Hippocampal formation (tissue), 2 donors: ENCODE results near the gene PPFIBP2.
"Not testable (repeated sequence)": the region's sequence is repeated elsewhere in the genome, so short reads cannot be mapped to it uniquely, and the experiment has no call there.

ENCODE experiments used
- DNase-seq, 2 donors: peaks; one replicate each; lab custom pipeline; 2025; lab: John Stamatoyannopoulos, UW

PPFIBP2 gene

DNA sequence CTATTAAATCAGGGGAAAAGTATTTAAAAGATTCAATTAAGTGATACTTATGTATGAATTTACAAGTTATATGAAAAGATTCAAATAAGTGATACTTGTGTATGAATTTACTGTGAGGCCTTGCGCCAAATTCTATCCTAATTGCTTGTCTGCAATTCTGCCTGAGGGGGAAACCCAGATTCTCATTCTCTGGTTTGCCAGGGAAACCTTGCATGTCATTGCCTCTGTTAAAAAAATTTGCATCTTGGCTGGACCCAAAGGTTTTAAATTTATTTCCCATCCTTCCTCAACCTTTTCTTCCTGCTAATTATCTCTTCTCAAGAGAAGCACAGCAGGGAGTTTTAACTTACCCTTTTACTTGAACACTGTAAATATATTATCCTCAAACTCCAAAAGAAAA, 14.7 kb upstream of the PPFIBP2 start:
- DNase-seq, result no peak

DNA sequence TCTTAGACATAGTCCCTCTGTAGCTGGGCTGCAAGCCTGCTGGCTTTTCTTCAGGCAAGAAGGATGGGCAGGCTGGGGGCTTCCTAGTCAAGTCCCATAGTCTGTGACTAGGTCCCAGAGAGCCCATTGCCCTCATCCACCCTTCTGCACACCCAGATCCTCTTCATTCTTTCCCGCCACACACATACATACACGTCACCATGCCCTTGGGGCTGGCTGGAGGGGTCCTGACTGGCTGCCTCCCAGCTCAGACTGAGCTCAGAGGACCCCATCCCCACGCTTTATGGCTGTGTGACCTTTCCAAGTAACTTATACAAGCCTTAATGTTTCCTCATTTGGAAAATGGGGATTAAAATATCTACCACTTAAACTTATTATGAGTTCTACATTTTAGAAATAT, 13.5 kb upstream of the PPFIBP2 start:
- no peak for DNase-seq

DNA sequence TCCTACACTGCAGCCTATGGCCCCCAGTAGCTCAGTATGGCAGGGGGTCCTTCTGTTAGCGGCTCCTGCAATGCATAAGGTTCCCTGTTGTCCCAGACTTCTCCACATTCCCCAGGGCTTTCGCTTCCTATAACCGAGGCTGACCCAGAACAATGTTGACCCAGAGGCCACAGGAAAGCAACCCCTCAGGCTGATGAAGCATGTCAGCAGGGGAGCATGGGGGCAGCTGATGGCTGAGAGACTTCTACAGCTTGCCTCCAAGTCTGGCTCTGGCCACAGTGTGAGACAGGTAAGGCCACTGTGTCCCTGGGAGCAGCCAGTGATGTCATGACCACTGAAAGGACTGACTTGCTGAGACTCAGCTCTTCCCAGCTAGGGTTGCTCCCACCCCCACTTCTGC, 12.5 kb upstream of the PPFIBP2 start:
- no peak for DNase-seq

DNA sequence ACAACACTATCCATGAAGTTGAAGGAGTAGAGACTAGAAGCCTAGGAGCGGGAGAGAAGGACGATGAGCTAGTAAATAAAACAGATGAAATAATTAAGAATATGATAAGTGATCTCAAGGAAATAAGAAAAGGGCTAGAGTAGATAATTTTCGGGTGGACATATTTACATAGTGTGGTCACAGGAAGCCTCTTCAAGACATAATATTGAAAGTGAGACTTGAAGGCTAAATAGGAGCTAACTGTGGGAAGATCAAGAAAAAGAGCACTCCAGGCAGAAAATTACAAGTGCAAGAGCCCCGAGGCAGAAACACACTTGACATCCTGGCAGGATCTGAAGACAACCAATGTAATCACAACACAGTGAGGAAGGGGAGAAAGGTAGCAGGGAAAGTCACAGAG, 11.9 kb upstream of the PPFIBP2 start:
- no peak for DNase-seq

DNA sequence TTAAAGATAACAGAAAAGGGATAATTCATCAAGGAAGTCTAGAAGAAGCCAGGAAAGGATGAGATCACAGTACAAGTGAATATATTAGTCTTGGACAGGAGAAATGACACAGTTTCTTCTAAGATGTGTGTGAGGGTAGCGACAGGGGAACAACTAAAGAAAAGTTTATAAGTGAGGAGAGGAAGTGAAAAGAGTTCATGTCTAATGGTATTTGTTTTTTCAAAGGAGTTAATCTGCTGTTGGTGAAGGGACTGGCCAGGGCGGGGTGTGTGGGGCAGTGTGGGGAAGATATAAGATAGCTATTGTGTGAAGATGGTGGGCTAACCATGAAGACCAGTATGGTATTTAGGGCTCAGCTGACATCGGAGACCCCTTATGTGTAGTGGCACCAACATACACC, 7.6 kb upstream of the PPFIBP2 start:
- no peak for DNase-seq

DNA sequence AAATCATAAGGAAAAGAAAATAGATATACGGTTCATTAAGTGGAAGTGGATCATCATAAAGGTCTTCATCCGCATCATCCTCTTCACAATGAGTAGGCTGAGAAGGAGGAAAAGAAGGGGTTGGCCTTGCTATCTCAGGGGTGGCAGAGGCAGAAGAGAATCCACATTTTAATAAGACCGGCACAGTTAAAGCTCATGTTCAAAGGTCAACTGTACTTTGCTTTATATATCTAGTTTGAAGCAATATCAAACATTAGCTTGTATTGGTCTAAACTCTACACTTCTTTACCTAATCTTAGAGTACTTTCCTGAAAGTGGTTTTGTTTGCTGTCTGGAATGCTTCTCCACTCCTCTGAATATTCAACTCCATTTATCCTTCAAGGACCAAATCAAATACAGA, 5.7 kb upstream of the PPFIBP2 start:
- no peak for DNase-seq

DNA sequence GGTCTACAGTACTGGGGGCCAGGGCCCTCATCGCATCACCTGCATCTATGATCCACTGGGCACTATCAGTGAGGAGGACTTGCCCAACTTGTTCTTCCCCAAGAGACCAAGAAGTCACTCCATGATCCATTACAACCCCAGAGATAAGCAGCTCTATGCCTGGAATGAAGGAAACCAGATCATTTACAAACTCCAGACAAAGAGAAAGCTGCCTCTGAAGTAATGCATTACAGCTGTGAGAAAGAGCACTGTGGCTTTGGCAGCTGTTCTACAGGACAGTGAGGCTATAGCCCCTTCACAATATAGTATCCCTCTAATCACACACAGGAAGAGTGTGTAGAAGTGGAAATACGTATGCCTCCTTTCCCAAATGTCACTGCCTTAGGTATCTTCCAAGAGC, 3.8 kb upstream of the PPFIBP2 start:
- no peak for DNase-seq

DNA sequence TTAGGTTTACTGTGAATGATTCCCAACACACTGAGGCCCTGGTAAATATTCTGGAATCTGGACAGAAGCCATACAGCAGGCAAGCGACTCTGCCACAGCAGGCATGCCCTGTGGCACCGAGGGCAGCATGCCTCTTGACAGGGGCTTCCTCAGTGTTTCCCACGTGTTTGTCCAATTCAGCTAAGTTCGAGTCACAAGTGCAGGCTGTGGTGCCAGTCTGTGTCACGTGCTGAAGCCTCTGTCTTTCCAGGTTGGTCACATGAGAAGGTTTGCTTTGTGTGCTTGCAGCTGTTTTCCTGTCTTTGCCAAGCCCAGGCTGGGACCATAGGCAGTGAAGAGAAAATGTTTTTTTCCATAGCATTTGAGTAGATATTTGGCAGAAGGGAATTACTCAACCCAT, 2.4 kb upstream of the PPFIBP2 start:
- peak; percentile 59 to 76 for DNase-seq

DNA sequence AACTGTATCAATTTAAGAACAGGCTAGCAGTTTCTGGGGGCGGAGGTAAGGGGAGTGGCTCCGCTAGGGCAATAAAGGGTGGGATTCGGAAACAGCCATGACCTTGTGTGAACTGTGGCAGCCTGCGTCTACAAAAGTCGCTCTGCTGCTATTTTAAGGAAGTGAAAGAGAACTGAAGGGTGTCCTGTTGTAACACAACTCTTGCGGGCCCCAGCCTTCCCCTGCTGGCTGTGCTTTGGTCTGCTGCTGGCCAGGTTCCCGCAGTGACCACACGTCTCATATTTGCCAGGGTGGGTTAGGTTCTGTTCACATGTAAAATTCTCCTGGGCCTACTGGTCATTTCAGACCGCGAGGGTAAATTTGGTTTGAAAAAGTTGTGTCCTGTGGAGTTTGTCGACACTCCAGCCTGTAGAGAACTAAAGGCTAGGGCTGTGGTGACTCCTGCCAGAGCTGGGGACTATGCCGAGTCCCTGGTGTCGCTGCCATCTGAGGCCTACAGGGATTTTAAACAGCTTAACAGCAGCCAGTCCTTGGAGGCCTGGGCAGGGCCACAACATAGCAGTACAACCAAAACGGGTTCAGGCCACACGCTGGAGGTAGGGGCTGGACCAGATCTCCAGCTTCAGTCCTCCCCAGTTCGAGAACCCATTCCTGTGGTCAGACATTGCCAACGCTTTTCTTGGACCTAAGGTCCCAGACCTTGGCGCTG, 1.1 kb upstream of the PPFIBP2 start:
- peak; percentile 53 to 63 for DNase-seq

DNA sequence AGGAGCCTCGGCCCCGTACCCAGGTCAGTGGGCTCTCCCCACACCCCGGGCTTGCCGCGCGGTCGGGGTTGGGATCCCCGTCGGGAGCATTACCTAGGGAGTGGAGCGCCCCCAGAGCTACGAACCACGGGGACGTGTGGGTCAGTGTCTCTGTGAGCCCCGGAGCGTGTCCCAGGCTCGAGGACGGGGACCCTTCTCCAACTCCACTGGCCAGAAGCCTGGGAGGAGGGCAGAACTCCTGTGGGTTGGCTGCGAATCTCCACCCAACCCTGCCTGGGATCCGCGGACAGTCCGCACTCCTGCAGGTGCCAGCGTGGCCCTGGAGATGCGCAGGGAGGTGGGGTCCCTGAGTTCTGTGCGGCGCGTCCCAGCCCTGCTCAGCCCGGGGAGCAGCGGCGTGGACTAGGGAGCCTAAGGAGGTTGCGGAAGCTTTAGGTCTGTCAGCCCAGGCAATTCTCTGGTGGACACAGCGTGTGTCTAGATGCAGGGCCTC, 346 bp downstream of the PPFIBP2 start:
- peak in 1 of 2 donors; percentile 62 for DNase-seq

DNA sequence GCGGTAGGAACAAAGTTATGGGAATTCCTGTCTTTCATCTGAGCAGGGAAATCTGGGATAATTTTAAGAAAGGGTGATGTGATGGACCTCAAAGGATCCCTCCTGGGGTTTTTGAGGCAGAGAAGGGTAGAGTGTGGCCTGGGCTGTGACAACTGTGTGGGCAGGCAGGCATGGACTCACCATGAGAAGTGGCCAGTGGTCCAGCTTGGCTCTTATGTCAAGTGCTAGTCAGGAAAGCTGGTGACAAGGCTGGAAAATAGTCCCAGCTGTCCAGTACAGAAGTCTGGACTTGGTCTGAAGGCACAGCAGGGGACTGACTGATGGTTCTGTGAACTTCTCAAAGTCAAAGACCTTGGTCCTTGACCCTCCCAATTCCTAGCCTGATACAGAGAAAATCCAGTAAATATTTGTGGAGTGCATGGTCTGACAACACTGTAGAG, 1.7 kb downstream of the PPFIBP2 start:
- DNase-seq, result no peak

DNA sequence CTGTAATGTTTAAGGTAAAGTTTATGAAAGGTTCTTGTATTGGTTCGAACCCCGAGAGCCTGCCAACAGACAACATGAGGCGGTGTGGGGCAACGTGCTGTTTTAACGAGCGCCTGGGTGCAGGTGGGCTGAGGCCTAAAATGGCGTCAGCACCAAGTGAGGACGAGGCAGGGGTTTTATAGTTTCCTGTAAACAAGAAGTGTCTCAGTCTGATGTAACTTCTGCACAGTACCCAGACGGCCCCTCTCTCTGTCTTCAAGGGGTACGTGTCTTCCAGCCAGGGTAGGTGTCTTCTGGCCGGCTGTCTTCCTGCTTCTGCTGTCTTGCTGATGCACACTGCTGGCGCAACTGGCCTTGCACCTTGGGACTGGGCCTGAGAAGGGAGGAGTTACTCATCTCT, 2.7 kb downstream of the PPFIBP2 start:
- no peak for DNase-seq

DNA sequence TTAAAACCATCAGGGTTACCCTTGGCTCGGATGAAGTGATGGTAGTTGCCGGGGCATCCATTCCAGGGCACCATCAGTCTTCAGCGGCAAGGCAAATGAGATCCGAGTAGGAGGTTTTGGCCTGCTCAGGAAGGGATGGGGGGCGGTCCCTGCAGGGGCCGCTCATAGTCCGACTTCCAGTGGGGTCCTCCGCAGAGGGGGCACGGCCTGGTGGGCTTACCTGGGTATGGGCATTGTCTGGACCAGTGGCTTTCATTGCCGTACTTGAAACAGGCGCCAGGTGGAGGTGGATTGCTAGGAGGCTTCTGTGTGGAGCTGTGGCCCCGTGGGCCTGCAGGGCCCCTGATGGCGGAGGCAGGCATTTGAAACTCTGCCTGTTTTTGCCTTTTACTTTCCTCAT, 3.9 kb downstream of the PPFIBP2 start:
- DNase-seq, result not testable (repeated sequence)

DNA sequence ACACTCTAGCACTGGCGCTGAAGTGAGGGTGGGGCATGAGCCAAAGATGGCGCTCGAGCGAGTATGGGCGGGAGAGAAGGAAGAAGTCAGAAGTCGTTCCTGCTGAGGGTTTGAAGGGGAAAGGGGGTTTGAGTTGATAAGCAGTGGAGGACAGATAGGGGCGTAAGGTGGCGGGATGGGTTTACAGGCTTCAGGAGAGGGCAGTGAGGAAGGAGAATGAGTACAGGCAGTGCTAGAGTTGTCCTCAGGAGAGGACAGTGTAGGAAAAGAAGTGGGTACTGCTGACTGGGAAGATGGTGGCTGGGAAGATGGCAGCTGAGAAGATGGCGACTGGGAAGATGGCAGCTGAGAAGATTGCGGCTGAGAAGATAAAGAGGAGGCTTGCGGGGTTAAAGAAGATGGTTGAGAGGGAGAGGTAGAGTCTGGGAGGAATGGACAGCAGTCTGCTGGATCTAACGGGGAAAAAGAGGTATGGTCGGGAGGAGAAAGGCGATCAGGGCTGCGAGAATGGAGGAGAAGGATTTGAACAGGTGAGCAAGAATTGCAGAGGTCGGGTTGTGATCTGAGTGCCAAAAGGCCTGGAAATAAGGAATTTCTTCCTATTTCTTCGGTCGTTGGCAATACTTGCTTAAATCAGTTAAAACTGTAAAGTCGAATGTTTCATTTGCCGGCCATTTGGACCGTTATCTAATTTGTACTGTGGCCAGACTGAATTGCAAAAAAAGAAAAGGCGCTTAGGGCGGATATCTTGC, 5.2 kb downstream of the PPFIBP2 start:
- no peak for DNase-seq

DNA sequence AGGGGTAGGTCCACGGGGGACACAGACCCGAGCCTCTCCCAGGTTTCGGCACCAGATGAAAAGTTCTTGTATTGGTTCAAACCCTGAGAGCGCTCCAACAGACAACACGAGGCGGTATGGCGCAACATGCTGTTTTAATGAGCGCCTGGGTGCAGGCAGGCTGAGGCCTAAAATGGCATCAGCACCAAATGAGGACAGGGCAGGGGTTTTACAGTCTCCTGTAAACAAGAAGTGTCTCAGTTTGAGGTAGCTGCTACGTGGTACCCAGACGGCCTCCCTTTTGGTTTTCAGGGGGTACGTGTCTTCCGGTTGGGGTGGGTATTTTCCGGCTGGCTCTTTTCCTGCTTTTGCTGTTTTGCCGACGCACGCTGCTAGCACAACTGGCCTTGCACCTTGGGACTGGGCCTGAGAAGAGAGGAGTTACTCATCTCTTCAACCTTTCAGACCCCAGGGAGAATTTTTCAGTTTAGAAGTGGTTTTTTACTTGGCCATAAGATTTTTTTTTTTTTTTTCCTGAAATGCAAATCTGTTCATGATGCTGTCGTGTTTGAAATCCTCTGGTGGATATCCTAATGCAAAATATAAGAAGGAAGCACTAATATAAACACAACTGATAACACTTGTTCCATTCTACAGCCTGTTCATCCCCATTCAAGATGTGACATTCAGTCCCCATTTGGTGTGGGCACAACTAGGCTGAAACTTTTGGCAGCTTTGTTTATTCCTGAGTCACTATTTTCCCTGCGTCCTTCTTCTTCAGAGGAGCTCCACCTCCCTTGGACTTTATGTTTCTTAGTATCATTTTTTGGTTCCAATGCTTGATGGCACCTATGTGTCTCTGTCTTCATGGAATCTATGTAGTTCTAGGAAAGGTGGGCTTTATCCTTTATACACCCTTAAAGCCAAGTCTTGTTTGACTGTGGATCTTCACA, 6.5 kb downstream of the PPFIBP2 start:
- no peak for DNase-seq

DNA sequence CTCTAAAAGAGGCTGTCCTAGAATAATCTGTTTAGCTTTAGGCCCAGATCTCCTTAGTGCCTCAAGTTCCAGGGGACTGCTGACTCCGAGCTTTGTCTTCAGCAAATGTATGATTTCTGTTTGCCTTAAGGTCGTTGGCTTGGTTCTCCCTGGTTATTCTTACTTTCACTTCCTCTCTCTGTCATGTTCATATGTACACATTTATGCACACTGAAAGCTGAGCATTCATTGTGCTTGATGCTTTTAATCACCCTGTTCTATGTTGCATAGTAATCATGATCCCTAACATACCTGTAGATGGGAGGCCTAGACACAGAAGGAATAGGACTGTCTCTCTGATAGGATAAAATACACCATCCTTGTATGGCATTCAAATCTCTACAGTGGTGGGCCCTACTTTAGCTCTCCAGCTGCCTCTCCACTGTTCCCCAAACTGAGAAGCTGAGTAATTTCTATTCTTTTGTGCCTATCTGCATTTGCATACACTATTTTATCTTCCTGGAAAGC, 7.2 kb downstream of the PPFIBP2 start:
- DNase-seq, result no peak

DNA sequence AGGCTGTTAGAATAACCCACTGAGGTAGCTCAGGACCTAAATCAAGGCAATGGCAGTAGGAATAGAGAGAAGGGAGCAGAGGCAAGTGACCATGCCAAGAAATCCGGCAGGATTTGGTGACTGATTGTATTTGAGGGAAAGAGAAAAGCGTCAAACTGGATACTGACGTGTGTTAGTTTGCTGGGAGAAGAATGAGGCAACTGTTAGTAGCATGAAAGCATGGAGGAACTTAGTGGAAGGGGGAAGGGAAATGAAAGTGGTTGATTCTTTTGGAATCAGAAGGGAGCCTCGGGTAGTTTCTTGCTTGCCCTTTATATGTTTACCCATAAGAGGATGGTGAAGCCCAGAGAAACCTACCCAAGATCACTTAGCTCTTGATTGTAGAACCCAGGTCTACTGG, 8.3 kb downstream of the PPFIBP2 start:
- DNase-seq, result peak in 1 of 2 donors; percentile 63

DNA sequence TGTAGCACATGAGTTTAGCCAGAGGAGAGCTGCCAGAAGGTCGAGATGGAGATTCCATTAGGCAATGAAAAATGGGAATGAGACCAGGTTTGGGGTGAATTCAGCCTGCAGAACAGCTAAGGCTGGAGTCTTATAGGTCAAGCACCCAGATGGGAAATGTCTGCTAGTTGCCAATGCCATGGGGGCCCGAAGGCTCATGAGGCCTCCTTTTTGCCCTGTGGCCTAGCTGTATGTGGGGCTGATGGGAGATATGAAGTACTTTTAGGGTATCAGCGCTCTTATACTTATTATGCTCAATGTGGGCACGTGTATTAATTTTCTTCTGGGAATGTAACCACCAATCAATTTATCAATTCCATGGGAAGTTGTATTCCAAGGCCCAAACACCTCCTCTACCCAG, 8.7 kb downstream of the PPFIBP2 start:
- no peak for DNase-seq

DNA sequence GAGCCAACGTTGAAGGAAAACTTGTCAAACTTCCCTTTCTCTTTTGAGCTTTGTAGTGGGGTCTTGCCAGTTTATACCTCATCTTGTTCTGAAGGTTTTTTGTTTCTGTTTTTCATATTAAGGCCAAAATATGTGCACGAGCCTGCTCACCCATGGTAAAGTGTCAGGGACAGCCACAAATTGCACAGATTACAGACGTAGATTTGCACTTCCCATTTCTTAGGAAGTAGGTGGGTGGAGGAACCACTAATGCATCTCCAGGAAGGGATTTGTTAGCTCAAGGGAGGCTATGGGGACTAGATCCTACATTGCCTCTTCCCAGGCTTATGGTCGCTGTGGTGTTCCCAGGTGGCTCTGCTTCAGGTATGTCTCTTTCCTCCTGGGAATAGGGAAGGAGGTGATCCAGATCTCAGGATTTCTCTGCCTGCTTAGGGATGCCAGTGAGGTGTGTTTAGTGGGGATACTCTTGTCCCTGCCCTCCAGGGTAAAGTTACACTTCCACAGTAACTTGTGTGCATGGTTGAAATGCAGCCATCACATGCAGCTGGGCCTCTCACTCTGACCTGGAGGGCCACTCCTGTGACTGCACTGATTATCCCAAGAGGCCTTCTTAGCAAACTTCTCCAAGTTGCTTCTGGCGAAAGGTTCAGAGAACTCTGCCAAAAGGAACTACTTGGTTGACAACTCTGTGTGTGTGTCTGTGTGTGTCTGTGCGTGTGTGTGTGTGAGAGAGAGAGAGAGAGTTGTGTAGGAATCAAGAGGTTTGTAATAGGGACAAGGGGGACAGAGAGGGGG, 9.8 kb downstream of the PPFIBP2 start:
- DNase-seq, result no peak

DNA sequence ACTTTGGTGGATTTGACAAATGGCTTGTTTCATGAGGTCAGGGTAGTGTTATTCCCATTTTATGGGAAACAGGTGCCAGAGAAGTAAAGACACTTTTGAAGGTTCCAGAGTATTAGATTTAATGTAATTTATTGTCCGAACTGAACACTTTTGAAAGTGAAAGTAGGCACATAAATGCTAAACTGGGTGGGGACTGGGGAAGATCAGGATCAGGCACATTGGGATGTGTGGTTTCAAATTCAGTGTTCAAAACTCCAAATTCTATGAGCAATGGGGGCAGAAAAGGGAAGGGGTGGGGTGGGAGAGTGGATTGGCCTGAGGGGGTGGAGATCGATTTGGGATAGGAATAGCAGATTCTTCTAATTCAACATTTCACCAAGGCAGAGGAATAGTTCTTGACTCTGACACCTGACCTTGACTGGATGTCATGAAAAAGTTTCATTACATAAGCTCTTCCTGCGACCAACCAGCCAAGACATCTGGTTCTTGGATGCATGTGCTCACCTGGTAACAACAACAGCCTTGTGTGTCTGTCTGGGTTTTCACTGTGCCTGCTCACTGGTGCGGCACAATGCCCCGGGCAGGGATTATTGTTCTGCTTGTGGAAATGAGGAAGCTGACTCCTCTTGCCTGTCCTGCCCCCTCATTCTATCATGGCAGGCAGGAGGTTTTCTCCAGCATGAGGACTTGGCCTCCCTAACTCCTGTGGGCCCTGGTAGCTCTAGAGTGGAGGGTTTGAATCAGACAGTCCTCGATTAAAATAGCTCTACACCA, 10.8 kb downstream of the PPFIBP2 start:
- DNase-seq, result no peak

DNA sequence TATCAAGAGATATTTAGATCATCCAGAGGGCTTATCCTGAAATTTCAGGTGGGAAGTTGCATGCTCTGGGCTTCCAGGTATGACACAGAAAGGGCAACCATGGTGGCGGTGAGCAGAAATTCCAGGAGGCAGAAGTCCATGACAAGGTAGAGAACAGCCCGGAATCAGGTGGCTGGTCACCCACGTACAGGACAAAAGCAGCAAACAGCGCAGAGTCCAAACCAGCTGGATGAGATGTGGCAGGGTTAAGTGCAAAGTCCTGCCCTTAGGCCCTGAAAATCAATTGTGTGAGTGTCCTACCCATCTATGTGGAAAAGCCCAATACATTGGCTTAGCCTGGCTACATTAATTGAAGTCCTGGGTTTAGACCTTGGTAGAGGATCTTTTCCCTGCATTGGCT, 11.6 kb downstream of the PPFIBP2 start:
- no peak for DNase-seq
